Hematopoietic multipotent progenitor cell (in vitro differentiated cells): Measurements from ENCODE around the gene IQGAP3. TPM values are rescaled to one million over a fixed set of nuclear protein-coding genes. Genes with fewer than 3 reads are reported as not detected.
"Not testable (repeated sequence)": the region's sequence is repeated elsewhere in the genome, so short reads cannot be mapped to it uniquely, and the experiment has no call there.

Source experiments
- DNase-seq, 3 donors: peaks; one replicate each; pipeline ENCODE4 v3.0.0-alpha.2; 2011 to 2015; ENCODE audit warnings: low read depth in 2 of 3, low spot score in 2 of 3
- total RNA-seq: library from RNA; depleted of rRNA; stranded (reverse); fragments of >200 nt; gene quantifications from one replicate; pipeline ENCODE4 v1.2.3, GENCODE V29; 2012

Gene IQGAP3
- total RNA-seq, 1 donor, result 1.9 TPM

- no peak for DNase-seq
Observed at GRCh38 chr1:156596426-156596825, 24.1 kb upstream of the IQGAP3 start.

- DNase-seq, result no peak
Observed at GRCh38 chr1:156595016-156595415, 22.7 kb upstream of the IQGAP3 start.

GRCh38 chr1:156594190-156594589, 21.8 kb upstream of the IQGAP3 start:
- DNase-seq, result no peak

- no peak for DNase-seq
Observed at GRCh38 chr1:156593661-156593989, 21.3 kb upstream of the IQGAP3 start.

- DNase-seq, result no peak
Observed at GRCh38 chr1:156592910-156593660, 20.7 kb upstream of the IQGAP3 start.

- no peak for DNase-seq
Observed at GRCh38 chr1:156592158-156592909, 20.0 kb upstream of the IQGAP3 start.

GRCh38 chr1:156591432-156592157, 19.2 kb upstream of the IQGAP3 start, which contains the start of gene NAXE:
TSS of gene NAXE (plus strand) at chr1:156591776. CDS start at chr1:156591805, 29 bp downstream.
- DNase-seq, result peak; percentile 49 to 51 (median 50)

- DNase-seq, result no peak
Observed at GRCh38 chr1:156591181-156591431, 18.7 kb upstream of the IQGAP3 start.

- no peak for DNase-seq
Observed at GRCh38 chr1:156590326-156591180, 18.2 kb upstream of the IQGAP3 start.

- no peak for DNase-seq
Observed at GRCh38 chr1:156589546-156589945, 17.2 kb upstream of the IQGAP3 start.

- DNase-seq, result not testable (repeated sequence)
Observed at GRCh38 chr1:156587927-156588326, 15.6 kb upstream of the IQGAP3 start.

- DNase-seq, result no peak
Observed at GRCh38 chr1:156586892-156587477, 14.6 kb upstream of the IQGAP3 start.

- no peak for DNase-seq
Observed at GRCh38 chr1:156586323-156586722, 14.0 kb upstream of the IQGAP3 start.

- DNase-seq, result no peak
Observed at GRCh38 chr1:156584813-156585212, 12.4 kb upstream of the IQGAP3 start.

- peak; percentile 58 to 89 (median 78) for DNase-seq
Observed at GRCh38 chr1:156583821-156584622, 11.7 kb upstream of the IQGAP3 start.

- peak in 1 of 3 donors; percentile 46 for DNase-seq
Observed at GRCh38 chr1:156582388-156583017, 10.1 kb upstream of the IQGAP3 start.

GRCh38 chr1:156581661-156582387, 9.5 kb upstream of the IQGAP3 start:
- peak in 2 of 3 donors; percentile 63 to 72 for DNase-seq

GRCh38 chr1:156579472-156579871, 7.1 kb upstream of the IQGAP3 start, which contains the start of gene TTC24:
TSS of gene TTC24 (plus strand) at chr1:156579723. CDS start at chr1:156581365, 1,642 bp downstream.
- no peak for DNase-seq
